GM11168 (cell line): ENCODE measurements around the gene DHRS3.
"Not testable (repeated sequence)": the region's sequence is repeated elsewhere in the genome, so short reads cannot be mapped to it uniquely, and the experiment has no call there.

ENCODE experiments used
- in situ Hi-C: fragments of 300-500 bp; cut with MboI; formaldehyde crosslinking; loops from one replicate; pipeline ENCODE4 v1.12.0; 2022; ENCODE audit warnings: low sequenced_read_pairs; ENCODE audit not compliant: unreplicated experiment

The DHRS3 gene

DNA sequence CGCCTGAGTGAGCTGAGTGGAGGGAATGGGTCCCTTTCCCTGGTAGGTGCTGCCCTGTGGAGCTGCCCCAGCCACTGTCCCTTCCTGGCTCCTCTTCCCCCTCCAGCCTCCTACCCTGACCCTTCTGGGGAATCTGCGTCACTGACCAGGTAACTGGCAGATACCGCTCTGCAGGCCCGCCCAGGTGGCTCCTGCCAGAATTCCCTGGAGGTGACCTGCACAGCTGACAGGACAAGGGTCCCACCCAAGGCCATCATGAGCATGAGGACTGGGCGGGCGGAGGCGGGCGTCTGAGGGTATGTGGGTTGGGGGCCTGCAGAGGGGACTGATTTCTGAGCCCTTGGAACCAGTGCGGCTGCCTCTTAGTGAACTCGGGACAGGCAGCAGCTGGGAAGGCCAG, 32.5 kb downstream of the DHRS3 start:
- in situ Hi-C loops: no loop called here

DNA sequence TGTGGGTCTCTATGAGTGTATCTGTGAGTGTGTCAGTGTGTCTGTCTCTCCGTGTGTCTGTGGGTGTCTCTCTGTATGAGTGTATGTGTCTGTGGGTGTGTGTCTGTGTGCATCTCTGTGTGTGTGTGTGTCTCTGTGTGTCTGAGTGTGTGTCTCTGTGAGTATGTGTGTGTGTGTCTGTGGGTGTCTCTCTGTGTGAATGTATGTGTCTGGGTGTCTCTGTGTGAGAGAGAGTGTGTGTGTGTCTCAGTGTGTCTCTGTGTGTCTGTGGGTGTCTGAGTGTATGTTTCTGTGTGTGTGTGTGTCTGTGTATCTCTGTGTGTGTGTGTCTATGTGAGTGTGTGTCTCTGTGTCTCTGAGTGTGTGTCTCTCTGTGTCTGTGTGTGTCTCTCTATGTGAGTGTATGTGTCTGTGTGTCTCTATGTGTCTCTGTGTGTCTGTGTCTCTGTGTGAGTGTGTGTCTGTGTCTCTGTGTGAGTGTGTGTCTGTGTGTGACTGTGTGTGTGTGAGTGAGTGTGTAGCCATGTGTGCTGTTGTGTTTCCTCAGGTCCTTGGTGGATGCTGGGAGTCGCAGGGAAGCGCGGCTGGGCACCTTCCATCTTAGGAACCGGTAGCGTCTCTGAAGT, 33.0 kb downstream of the DHRS3 start:
- in situ Hi-C loops: no loop called here

DNA sequence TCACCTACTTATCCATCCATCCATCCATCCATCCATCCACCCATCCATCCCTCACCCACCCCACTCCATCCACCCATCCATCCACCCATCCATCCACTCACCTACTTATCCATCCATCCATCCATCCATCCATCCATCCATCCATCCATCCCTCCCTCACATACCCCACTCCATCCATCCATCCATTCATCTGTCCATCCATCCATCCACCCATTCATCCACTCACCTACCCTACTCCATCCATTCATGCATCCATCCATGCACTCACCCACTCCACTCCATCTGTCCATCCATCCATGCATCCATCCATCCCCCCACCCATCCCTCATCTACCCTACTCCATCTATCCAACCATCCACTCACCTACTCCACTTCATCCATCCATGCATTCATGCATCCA, 34.5 kb downstream of the DHRS3 start:
- in situ Hi-C loops: no loop called here

GRCh38 chr1:12582649-12583048, 35.4 kb downstream of the DHRS3 start:
- in situ Hi-C loops: no loop called here

DNA sequence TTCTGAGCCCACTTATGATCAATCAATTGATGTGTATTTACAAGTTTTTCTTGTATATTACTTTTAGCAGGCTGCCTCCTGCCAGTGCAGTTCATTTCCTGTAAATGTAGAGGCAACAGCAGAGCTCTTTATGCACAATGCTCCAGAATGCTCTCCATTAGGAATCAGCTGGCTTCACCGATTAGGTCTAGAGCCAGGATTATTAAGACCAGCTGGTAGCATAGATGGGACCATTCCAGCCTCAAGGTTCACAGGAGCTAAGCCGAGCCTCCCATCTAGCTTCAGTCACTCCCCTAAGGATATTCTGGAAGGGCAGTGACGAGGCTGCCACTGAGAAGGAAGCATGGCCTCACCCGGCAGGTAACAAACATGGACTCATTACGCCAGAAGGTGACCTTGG, 36.8 kb downstream of the DHRS3 start:
- in situ Hi-C loops: no loop called here

DNA sequence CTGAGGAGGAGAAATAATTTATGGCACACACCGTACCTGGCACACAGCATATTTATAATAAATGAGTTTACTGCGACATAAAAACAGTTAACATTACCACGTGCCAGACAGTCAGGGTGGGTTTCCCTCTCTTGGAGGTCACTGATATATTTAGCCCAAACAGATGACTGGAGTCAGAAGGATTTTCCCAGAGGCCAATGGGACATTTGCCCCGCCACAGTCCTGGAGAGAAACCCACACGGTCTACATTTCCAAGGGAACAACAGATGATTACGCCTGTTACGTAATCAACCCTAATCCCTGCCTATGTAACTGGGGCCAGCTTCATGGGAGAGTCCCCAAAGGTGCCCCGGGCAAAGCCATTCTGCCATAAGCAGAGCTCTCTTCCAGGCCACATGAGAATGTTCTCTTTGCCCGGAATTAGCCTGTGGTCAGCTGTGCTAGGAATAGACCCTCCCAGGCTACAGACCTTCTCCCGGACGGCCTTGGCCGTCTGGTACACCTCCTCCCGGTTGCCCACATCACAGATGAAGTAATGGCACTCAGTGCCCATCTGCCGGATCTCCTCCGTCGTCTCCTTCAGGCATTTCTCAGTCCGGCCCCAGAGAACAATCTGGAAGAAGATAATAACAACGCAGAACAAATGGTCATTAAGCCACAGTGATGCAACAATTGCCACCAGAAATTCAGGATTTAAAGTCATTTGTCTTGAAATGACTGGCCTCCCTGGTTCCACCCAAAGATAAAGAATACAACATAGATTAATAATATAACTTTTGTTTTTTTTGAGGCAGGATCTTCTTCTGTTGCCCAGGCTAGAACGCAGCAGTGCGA, 37.7 kb downstream of the DHRS3 start:
- in situ Hi-C loops: no loop called here

DNA sequence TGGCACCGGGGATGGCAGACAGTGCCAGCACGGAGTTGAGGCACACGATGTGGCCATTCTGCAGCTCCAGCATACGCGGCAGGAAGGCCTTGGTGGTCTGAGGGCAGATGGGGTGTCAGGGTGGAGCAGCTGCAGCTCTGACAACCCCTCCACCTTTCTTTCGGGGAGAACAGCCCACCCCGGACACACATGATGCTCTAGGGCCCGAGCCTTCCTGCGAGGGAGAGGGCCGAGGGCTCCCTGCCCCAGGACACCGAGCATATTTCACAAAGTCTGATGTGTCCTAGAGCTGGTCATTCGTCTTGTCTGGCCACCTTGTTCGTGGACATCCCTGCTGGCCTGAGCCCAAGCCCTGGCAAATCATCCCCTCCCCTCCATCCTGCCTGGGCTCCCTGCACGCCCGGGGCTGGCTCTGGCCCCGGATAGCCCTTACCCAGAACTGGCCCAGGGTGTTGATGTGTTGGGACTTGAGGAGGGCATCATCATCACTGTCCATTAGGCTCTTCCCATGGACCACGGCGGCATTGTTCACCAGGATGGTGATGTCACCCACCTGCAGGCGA, 39.1 kb downstream of the DHRS3 start:
- in situ Hi-C loops: no loop called here

DNA sequence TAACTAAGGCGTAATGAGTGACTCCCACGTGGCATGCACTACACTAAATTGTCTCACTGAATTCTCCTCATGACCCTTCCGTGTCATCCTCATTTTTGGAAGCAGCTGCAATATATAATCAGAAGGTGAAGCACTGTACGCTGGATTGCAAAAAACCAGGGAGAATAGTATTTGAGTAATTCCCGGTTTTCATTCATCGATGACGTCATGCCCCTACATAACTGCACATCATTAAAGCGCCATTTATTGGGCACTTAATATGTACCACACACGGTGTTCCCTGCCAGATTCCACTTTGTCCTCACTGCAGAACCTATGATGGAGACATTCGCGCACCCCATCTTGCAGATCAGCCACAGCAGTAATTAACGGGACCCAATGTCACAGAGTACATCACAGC, 41.0 kb downstream of the DHRS3 start:
- in situ Hi-C loops: no loop called here

DNA sequence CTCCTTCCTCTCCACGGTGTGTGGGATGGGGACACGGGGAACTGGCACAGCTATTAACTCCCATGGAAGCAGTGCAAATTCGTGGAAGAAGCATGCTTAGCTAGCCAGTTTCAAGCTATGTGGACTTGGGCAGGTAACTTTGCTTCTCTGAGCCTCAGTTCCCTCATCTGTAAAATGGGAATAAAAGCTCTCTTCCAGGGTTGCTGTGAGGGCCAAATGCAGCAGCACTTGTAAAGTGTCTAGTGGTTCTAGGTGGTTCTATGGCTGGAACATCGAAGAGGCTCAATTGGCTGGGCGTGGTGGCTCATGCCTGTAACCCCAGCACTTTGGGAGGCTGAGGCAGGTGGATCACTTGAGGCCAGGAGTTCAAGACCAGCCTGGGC, 43.3 kb downstream of the DHRS3 start:
- in situ Hi-C loops: no loop called here

GRCh38 chr1:12573015-12573825, 44.8 kb downstream of the DHRS3 start:
- in situ Hi-C loops: no loop called here

DNA sequence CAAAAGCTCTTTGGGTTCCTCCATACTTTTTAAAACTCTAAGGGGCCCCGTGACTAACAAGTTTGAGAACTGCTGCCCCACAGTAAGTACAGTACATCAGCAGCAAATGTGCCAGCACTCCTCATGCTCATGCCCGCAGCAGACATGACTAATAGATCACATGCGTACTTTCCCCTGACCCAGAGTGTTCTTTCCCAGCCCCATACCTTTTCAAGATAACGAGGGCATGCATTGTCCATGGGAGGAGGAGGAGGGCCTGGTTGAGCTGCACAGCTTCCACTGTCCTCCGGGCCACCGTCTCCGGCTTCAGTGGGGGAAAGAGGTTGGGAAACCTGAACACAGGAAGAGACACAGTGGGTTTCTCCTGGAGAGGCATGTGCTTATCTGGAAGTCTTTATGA, 45.5 kb downstream of the DHRS3 start:
- in situ Hi-C loops: no loop called here

GRCh38 chr1:12570291-12570690, 47.7 kb downstream of the DHRS3 start:
- in situ Hi-C loops: no loop called here

- in situ Hi-C loops: no loop called here
These were observed 49.8 kb downstream of the DHRS3 start for GRCh38 chr1:12568009-12568767.

- in situ Hi-C loops: no loop called here
These were observed 50.7 kb downstream of the DHRS3 start for GRCh38 chr1:12567288-12567819.

DNA sequence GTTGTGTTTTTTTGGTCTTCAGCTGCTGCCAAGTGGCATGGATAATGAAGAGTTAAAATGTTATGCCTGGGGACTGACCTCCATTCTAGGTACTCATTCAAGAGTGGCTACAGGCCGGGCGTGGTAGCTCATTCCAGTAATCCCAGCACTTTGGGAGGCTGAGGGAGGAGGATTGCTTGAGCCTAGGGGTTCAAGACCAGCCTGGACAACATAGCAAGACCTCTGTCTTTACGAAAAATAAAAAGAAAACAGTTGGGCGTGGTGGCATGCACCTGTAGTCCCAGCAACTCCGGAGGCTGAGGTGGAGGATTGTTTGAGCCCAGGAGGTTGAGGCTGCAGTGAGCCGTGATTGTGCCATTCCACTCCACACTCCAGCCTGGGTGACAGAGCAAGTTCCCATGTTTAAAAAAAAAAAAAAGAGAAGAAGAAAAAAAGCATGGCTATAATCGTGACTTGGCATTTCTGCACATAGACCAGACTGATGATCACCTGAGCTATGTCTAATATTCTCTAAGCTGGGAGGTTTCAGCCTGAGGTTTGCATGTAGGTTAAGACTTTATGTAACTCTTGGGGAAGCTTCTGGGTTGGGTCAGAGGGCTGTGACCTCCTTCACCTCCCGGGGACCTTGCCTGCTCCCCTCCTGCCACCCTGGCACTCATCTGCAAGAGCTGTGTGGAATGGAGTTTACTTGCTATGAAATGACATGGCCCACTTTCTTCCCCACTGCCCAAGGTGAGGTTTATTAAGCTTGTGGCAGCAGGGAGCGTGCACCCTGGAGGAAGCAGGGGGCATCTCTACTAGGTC, 51.3 kb downstream of the DHRS3 start:
- in situ Hi-C loops: no loop called here

GRCh38 chr1:12565966-12566352, 52.1 kb downstream of the DHRS3 start:
- in situ Hi-C loops: no loop called here

DNA sequence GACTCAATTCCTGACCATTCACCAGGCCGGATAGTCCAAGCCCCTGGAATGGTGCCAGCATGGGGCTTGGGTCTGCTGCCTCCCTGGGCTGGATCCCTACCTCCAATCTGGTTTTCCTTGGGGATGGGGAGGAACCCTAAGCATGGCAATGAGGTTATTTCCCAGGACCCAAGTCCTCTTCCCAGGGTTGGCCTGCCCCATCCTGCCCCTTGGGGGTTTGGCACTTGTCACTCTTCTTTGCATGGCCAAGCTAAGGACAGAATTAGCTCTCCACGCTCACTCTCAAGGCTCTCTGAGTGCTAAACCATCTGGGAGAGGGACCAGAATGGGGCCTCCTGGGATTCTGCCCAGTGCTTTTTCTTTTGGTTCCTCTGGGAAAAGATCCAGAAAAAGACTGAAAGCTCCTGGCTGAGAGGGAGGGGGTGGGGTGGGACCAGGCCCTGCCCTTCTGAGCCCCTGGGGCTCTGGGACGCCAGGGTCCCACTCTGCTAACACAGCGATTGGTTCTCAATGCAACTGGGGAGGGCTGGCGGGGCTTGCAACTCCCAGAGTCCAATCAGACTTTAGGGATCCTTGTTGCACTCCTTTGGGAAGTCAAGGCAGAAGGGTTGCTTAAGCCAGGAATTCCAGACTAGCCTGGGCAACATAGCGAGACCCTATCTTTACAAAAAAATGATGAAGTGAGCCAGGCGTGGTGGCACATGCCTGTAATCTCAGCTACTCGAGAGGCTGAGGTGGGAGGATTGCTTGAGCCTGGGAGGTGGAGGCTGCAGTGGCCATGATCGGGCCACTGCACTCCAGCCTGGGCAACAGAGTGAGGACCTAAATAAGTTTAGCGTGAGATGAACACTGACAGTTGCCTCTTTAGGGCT, 52.7 kb downstream of the DHRS3 start:
- in situ Hi-C loops: no loop called here

GRCh38 chr1:12564251-12564650, 53.8 kb downstream of the DHRS3 start:
- in situ Hi-C loops: not testable (repeated sequence)
